ENCODE results near the gene CACNA1B.

CACNA1B gene

GRCh38 chr9:138061631-138062030 is 184.0 kb downstream of the CACNA1B start:
- H3K4me3 ChIP-seq (ENCODE audit: low read depth, low read length), result no peak overlapping the region
- no peak for TF ChIP-seq CTCF (IDR thresholded peaks at IDR 0.05; ENCODE audit: borderline replicate concordance, insufficient read depth, low read depth, low read length)

GRCh38 chr9:138062196-138062595 is 184.6 kb downstream of the CACNA1B start:
- no peak for TF ChIP-seq CTCF (IDR thresholded peaks at IDR 0.05; ENCODE audit: borderline replicate concordance, insufficient read depth, low read depth, low read length)

GRCh38 chr9:138063033-138063432 is 185.5 kb downstream of the CACNA1B start:
- H3K4me3 ChIP-seq (ENCODE audit: low read depth, low read length), result no peak overlapping the region
- TF ChIP-seq CTCF (IDR thresholded peaks at IDR 0.05; ENCODE audit: borderline replicate concordance, insufficient read depth, low read depth, low read length), result no peak

More at GRCh38 chr9:138062196-138062595, 184.6 kb downstream of the CACNA1B start:
- no peak overlapping the region for H3K4me3 ChIP-seq (ENCODE audit: low read depth, low read length)

GRCh38 chr9:138063785-138064184 is 186.2 kb downstream of the CACNA1B start:
- no peak overlapping the region for H3K4me3 ChIP-seq (ENCODE audit: low read depth, low read length)
- TF ChIP-seq CTCF (IDR thresholded peaks at IDR 0.05; ENCODE audit: borderline replicate concordance, insufficient read depth, low read depth, low read length), result no peak

DNA sequence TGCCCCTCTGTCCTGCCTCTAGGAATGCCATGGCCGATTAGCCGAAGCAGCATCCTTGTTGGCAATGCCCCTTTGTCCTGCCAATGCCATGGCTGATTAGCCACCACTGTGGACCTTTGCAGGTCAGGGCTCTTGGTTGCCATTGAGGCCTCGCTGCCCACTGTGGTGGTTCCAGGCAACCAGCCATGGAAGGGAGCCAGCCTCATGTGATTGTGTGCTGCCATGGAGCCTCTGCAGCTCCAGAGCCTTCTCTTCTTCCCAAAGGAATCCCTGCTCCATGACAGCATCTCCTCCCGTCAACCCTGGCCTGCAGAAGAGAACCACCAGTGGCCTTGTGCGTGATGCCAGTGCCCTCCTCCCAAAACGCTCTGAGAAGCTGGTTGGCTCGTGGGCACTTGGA is 187.0 kb downstream of the CACNA1B start:
- no peak for TF ChIP-seq CTCF (IDR thresholded peaks at IDR 0.05; ENCODE audit: borderline replicate concordance, insufficient read depth, low read depth, low read length)
- no peak overlapping the region for H3K4me3 ChIP-seq (ENCODE audit: low read depth, low read length)

DNA sequence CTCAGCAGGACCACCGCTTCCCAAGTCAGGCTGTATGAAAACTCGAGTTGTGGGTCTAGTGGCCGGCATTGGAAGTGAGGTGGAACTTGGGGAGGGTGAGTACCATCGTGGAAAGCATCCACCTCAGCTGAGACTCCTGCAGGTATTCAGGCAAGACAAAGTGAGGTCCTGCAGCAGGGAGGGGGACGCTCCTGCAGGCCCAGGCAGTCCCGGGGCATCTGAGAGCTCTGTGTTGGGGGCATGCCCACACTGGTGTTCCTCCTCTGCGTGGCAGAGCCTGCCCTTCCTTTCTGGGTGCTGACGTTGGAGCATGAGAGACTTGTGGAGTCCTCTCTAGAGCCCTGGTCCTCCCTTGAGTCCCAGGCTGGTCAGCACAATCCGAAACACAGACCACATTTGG is 187.7 kb downstream of the CACNA1B start:
- no peak overlapping the region for H3K4me3 ChIP-seq (ENCODE audit: low read depth, low read length)
- no peak for TF ChIP-seq CTCF (IDR thresholded peaks at IDR 0.05; ENCODE audit: borderline replicate concordance, insufficient read depth, low read depth, low read length)

DNA sequence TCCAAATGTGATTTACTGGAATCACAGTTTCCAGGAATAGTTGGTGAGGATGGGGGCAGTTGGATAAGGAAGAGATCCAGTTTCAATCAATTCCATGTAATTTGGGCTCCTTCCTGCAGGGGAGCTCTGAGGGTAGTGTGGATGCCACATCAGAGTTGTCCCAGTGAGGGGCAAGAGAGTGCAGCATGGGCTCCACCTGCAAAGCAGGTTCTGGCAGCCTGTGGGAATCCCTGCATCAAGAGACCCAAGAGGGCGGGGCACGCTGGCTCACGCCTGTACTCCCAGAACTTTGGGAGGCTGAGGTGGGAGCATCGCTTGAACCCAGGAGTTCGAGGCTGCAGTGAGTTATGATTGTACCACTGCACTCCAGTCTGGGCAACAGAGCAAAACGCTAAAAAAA is 188.5 kb downstream of the CACNA1B start:
- no peak for TF ChIP-seq CTCF (IDR thresholded peaks at IDR 0.05; ENCODE audit: borderline replicate concordance, insufficient read depth, low read depth, low read length)
- no peak overlapping the region for H3K4me3 ChIP-seq (ENCODE audit: low read depth, low read length)
